HG03175 (cell line): ENCODE measurements around the gene ROR2.

Experiments used
- ATAC-seq: cut with Tn5 transposase; IDR thresholded peaks from one replicate; pipeline ENCODE4 v1.9.1; 2021; ENCODE audit warnings: mild to moderate bottlenecking, moderate library complexity; ENCODE audit not compliant: unreplicated experiment

The ROR2 gene

DNA sequence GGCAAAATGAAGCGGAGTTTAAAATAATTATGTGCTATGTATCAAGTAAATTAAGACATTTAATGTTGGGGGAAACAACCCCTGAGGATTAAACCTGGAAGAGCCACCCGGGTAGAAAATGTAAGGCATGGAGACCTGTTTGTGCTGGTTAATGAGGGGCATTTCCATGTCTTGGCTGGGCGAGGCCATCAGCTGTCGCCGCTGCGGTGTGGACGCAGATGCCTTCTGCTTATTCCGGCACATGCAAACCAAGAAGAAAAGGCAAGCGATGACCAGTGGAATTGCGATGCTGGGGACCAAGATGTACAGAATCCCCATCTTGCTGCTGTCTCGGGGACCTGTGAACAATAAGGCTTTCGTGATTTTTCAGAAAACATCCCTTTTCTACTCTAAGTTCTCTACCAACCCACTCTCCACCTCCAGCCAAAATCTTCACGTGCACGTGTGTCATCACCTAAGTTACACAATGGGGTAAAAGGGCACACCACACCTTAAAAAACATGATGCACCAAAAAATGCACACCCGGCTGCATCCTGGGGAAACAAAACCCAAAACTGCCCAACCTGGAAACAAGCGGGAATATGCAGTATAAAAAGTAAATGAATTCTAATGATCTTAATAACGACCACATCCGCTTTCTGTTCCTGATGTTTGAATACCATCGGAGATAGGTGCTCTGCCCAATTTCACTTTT lies 223.5 kb downstream of the ROR2 start:
- no peak for ATAC-seq

DNA sequence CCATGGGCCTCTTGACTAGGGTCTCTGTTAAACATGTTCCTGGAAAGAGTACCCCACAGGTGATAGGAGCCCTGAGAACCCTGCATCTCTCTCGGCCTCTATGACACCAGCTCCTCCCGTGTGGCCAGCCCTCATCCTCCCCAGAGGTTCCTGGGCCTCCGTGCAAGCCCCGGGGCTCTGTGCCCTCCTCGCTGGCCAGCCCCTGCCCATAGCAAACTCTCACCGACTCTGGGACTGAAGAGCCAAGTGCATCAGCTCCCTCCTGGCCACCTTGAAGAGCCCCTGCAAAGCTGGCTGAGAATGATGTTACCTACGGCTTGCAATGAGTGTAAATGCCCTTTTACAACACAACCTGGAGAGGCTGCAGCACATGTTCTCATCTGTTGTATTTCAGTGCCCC lies 224.4 kb downstream of the ROR2 start:
- no peak for ATAC-seq

DNA sequence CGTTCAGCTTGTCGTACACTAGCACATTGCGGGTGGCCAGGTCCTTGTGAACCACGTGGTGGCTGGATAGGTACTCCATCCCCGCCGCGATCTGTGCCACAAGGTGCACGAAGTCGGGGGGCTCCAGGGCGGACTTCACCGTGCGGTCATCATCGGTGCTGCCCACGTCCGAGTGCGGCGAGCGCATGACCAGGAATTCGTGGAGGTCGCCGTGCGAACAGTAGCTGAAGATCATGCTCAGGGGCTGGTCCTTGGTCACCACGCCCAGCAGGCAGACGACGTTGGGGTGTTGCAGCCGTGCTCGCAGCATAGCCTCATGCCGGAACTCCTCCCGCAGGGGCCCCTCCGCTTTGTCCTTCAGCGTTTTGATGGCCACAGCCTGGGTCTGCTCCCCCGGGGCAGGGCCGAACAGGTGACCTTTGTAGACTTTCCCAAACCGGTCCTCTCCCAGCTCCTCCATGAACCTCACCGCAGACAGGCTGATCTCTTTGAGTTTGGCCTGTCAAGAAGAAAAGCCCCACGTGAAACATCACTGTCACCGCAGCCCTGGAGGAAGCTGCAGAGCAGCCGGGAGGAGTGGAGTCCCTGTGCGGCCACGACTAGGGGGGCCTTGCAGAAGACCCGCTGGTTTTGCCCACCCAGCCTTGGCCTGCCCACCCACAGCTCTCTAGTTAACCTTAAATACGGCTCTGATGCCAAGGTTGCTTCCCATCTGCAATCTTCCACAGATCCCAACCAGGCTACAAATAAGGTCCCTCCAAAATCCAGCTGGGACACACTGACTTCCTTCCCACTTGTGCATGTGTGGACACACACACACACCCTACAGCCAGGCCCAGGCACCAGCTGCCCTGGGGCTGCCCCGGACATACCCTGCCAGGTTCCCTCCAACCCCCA lies 225.2 kb downstream of the ROR2 start:
- ATAC-seq: no peak

DNA sequence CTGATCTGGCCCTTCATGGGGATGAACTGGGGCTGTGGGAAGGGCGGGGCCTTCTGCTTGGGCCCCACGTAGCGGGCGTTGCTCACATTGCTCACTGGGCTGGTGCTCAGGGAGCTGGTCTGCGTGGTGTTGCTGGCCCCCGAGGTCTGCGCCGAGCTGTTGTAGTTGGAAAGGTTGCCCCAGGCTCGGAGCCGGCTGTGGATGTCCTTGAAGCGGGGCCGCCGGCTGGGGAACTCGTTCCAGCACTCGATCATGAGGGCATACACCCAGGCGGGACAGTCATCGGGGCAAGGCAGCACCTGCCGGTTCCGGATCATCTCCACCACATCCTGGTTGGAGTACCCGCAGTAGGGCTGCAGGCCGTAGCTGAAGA lies 226.0 kb downstream of the ROR2 start:
- ATAC-seq: no peak

DNA sequence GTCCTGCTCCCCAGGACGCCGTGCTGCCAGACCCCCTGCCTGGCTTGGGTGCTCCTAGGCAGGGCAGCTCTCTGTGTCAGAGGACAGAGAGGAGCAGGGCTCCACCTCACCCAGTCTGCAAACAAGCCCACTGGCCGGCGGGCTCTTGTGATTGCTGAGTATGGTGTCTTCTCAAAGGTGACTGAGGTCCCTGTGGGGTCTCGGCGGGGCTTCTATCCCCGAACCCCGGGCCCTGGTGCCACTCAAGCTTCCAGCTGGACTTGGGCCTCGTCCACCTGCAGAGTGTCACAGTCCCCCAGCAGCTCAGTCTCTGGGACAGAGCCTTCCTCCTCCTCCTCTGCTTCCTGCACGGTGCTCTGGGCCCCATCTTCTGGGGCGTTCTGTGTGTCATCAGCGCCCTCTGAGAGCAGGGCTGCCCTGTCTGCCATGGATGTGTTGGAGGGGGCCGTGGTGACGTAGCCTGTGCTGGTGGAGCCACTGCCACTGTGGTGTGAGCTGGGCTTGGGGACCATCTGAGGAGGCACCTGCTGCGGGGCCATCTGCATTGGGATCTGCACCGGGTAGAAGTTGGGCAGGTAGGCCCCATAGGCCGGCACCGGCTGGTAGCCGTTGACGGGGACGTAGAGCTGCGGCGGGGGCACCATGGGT lies 226.5 kb downstream of the ROR2 start:
- ATAC-seq: no peak

DNA sequence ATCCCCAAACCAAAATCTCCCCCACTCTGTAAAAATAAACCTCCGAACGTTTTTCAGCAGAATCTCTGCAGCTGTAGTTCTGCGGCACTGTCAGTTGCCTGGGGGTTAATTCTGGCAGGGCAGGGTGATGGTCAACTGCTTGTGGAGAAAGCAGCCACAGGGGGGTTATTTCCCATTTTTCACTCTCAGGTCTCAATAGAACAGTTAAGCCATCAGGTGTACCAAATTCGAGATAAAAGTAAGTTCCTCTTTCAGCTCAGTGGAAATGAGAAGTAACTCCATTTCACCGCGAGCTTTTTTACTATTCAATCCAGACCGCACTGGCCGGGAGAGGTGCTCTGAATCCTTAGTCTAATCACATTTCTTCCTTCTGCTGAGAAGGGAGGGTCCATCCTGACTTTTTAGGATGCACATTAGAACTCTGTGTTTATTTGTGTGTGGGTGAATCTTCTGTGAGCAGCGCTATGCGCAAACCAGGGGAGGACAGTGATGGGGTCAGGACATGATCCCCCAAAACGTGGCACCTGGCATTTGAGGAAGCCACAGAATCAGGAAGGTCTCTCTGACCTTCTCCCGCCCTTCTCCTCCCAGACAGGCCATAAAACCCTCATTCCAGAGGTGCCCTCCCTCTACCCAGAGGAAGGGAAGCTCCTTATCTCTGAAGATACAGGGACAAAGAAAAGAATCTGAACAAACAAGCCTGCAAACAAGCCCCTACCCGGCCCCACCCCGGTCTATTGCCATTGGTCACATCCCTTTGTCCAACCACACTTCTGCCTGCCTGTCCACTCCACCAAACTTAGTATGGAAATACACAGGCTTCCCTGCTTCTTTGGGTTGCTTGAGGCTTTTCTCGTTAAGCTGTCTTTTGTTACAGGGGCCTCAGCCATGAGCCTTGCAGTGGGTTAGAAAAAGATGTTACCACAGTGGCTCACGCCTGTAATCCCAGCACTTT lies 229.0 kb downstream of the ROR2 start:
- peak; percentile 83 for ATAC-seq

DNA sequence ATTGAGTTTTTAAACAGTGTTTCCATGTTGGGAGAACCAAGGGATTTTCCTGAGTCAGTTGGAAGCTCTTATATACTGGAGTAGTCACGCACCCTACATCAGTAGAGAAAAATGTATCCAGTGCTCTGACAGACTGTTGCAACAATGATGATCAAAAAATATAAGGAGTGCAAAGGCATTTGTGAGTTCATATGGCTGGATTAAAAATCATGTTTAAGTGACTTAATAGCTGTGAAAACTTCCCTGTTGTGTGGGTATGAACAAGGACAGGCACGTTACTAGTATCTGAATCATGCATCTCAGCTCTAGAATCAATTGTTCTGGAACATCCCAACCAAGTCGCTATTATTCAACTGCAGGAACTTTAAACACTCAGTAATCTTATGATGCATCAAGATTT lies 229.7 kb downstream of the ROR2 start:
- no peak for ATAC-seq

DNA sequence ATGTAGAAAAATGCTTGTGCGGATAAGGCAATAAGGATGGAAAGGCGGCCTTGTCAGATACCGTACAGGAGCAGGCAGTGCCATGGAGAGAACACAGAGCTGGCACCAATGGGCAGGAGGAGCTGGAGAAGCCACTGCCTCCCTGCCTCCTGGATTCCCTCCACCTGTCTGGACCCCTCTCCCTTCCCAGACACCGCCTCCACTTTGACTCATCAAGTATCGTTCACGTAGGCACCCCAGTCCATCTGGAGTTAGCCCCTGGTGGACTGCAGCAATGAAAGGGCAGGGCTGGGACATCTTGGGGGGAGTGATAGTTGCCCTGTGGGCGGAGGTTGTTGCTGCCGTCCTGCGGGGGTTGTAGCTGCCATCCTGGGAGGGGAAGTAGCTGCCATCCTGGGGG lies 232.0 kb downstream of the ROR2 start:
- no peak for ATAC-seq

DNA sequence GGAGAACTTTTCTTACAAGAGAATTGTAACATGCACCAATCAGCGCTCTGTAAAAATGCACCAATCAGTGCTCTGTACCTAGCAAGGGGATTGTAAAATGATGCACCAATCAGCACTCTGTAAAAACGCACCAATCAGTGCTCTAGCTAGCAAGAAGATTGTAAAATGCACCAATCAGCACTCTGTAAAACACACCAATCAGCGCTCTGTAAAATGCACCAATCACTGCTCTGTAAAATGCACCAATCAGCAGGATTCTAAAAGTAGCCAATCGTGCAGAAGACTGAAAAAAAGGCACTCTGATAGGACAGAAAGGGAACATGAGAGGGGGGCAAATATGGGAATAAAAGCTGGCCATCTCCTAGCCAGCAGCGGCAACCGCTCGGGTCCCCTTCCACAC lies 233.2 kb downstream of the ROR2 start:
- no peak for ATAC-seq

DNA sequence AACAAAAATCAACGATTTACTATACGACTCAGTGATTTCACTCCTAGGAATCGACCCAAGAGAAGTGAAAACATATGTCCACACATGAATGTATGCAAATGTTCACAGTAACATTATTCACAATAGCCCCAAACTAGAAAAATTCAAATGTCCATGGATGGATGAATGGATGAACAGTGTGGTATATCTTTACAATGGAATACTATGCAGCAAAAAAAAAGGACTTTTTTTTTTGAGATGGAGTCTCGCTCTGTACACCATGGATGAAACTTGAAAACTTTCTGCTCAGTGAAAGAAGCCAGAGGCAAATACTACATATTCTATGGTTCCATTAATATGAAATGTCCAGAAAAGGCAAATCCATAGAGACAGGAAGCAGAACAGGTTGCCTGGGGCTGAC lies 233.8 kb downstream of the ROR2 start:
- no peak for ATAC-seq

DNA sequence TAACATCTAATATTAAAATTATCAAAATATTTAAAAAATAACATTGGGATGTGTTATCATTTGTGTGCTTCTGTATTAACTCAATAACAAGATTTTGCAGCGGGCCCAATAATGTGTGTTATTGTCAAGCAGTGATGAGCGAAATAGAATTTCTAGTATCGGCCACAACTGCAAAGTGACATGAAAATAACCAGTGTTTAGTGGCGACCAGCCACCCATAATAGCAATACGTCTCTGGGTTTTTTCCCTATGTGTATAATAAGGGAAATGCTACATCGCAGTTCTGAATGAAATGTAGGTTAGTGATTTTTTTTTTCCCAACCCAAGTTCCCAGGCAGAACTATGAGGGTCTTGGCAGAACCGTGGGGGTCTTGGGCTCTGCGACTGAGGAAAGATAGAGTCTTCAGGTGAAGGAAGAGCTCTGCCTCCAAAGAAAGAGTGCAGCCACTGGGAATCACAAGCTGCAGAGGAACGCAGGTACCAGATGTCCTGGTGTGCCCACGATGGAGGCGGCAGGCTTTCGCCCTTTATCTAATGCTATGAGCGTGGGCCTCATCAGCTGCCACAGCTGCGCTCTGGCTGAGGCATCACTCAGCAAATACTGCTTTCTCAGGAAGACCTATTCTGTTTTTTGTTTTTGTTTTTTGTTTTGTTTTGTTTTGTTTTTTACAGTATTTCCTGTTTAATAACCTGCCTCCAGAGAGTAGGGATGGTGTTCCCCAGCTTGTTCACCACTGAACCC lies 235.0 kb downstream of the ROR2 start:
- no peak for ATAC-seq

DNA sequence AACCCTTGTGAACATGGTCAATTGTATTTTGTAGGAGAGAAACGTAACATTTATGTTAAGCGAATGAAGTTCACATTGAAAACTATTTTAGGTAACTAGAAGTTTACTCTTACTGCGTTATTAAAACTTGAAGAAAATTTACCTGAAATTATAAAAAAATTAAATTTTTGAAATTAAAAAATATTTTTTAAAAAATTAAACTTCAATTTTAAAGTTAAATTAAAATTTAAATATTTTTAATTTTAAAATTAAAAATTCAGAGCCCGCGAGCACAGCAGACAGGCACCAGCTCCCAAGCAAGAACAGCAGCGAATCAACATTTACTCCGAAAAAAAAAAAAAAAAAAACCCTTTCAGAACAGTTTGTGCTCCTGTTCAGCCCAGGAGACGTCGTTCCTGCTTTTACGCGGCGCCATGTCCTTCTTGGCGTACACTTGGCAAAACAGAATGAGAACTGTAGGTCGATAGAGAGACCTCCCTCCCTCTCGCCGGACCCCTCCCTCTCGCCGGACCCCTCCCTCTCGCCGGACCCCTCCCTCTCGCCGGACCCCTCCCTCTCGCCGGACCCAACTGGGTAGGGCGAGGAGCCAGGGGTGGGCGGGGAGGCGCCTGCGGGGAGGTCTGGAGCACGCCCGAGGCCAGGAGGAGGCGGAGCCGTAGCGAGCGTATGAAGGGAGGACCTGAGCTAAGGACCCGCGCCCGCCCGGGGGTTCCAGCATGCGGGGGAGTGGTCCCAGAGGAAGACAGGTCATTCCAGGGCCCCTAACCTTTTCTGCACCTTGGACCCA lies 235.8 kb downstream of the ROR2 start:
- ATAC-seq: no peak

DNA sequence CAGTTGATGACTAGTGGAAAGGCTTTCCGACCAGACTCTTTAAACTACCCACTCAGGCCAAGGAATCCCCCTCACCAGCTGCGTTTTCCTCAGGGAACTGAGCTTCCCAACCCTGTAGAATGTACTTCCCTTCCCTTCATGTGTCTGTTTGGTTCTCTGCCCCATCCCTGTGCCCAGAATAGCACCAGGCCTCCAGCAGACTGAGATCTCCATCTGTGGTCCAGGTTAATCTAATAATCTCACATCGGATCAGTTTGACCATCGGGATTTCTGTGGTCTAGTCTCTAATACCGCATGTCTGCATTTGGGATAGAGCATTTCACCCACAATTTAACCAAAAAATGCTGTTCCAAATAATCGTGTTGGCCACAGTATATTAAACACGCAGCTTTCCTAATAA lies 237.2 kb downstream of the ROR2 start:
- ATAC-seq: no peak

DNA sequence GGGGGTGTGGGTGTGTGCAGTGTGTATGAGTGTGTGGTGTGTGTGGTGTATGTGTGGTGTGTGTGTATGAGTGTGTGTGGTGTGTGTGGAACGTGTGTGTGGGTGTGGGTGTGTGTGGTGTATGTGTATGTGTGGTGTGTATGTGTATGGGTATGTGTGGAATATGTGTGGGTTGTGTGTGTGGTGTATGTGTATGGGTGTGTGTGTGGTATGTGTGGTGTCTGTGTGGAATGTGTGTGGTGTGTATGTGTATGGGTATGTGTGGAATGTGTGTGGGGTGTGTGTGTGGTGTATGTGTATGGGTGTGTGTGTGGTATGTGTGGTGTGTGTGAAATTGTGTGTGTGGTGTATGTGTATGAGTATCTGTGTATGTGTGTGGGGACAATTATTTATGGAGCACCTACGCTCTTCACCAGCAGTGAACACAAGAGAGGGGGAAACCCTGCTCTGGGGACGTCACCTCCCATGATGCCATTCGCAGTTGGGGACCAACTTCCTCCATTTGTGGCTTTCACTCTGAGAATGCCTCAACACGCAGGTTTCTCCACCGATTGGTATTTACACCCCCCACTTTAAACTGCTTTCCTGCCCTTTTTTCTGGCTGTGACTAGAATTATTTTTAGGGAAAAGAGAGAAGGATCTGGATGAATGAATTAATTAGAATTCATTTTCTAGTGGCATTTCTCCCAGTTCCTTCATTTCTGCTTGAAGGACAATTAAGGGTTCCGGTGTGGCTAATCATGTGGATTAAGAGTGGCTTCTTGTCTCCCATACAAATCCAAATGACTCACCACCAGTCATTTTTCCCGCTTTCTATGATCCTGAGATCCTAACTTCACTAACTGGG lies 238.1 kb downstream of the ROR2 start:
- peak; percentile 93 for ATAC-seq

DNA sequence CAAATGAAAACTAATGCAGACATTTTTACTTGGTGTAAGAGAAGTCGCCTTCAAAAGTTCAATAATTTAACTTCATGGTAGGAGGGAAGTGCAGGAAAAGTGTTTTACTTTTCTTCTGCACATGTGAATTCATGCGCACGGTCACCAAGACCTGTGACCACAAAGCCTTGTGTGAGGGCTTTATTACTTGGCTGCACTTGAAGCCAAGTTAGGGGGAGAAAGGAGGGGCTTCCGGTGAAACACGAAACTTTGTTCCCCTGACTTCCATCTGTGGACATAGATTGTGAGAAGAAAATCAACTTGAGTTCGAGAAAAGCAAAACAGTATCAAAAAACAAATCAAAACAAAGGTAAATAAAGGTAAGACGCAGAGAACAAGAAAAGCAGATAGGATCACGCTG lies 239.9 kb downstream of the ROR2 start:
- no peak for ATAC-seq

DNA sequence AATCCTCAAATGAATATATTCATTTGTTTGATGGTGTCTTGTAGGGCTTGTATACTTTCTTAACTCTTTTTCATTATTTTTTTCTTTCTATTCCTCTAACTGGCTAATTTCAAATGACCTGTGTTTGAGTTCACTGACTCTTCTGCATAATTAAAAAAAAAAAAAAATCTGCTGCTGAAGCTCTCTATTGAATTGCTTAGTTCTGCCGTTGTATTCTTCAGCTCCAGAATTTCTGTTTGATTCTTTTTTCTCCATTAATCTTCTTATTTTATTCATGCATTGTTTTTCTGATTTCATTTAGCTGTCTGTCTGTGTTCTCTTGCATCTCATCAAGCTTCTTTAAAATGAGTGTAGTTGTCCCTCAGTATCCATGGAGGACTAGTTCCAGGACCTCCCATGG lies 244.6 kb downstream of the ROR2 start:
- no peak for ATAC-seq

DNA sequence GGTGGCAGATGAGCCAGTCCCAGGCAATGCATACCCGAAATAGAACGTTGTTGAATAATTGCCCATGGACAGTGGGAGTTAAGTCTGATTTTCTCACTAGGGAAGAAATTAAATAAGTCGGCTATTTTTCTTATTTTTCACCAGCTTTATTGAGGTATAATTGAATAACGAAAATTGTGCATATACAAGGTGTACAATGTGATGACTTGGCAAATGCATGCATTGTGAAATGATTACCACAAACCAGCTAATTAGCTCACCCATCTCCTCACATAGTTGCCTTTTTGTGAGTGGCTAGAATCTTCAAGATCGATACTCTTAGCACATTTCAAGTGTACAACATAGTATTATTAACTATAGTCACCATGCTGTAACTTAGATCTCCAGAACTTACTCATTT lies 249.6 kb downstream of the ROR2 start:
- no peak for ATAC-seq

DNA sequence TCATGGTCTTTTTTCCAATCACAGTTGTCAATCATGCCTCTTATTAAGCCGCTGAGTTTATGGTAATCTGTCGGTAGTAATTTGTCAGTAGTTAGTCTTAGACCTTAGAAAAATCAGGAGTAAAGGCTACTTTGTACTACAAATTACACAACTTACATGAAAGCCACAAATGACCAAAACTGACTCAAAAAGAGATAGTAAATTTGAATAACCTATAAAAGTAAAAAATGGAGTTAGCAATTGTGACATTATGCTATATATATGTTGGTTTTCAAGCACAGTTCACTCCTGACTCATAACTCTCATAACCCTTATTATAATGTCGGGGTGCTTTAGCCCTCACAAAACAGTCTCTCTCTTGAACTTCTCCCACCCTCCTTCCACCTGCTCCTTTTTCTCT lies 251.8 kb downstream of the ROR2 start:
- no peak for ATAC-seq
